Transverse colon (tissue), 4 donors: ENCODE measurements around the gene FMC1. TPM values are rescaled to one million over a fixed set of nuclear protein-coding genes. Genes with fewer than 3 reads are reported as not detected.

Source experiments
- DNase-seq: peaks from one replicate; pipeline ENCODE4 v3.0.0-alpha.2; 2019
- H3K27ac ChIP-seq, 4 donors: fragments of 200-600 bp; sonication (generic); 2 replicates each; pipeline ENCODE4 v1.5.1; 2016 to 2018; ENCODE audit warnings: inconsistent platforms in 4 of 4
- H3K27me3 ChIP-seq: fragments of 200-600 bp; sonication (generic); 2 replicates; pipeline ENCODE4 v1.5.1; 2017; ENCODE audit warnings: inconsistent platforms
- H3K36me3 ChIP-seq, 4 donors: fragments of 200-600 bp; sonication (generic); 2 replicates each; pipeline ENCODE4 v1.5.1; 2017 to 2019; ENCODE audit warnings: inconsistent platforms in 4 of 4
- H3K4me1 ChIP-seq, 4 donors: fragments of 200-600 bp; sonication (generic); 2 replicates each; pipeline ENCODE4 v1.5.1; 2017 to 2020; ENCODE audit warnings: inconsistent platforms in 4 of 4
- H3K4me3 ChIP-seq, 4 donors: fragments of 200-600 bp; sonication (generic); 1 replicate in 1 of 4; 2 replicates in 3 of 4; pipeline versions ENCODE4 v1.5.1 to v1.6.1; 2017 to 2019; ENCODE audit warnings: inconsistent platforms in 4 of 4
- H3K9me3 ChIP-seq, 2 donors: fragments of 200-600 bp; sonication (generic); 2 replicates each; pipeline ENCODE4 v1.5.1; 2017 to 2019; ENCODE audit warnings: inconsistent platforms in 2 of 2
- EP300 ChIP-seq: sonication (generic); formaldehyde crosslinking; IDR thresholded peaks from one replicate; pipeline ENCODE4 v1.6.1; 2017; ENCODE audit warnings: antibody characterized with exemption, low read depth
- POLR2A ChIP-seq: fragments of 450-650 bp; IDR thresholded peaks from one replicate; pipeline ENCODE4 v1.6.1; 2016; ENCODE audit warnings: antibody characterized with exemption, mild to moderate bottlenecking, moderate library complexity
- POLR2AphosphoS5 ChIP-seq, 3 donors: sonication (generic); formaldehyde crosslinking; IDR thresholded peaks; one replicate each; pipeline ENCODE4 v1.6.1; 2016; ENCODE audit warnings: antibody characterized with exemption in 3 of 3
- WGBS, 2 donors: methylation state at CpG; one replicate each; pipeline ENCODE4 v1.1.5; 2018; ENCODE audit warnings: low coverage in 1 of 2; 5-methylcytosine and 5-hydroxymethylcytosine counted together
- in situ Hi-C, 4 donors: fragments of 200-750 bp; cut with MboI; loops; one replicate each; pipeline versions ENCODE4 v1.15.0 to v1.15.1; 2017; ENCODE audit warnings: low sequenced_read_pairs in 3 of 4, low pct_ligation_motif_present in 1 of 4, low pct_unique_long_range_greater_than_20kb in 1 of 4
- intact Hi-C: fragments of 100-400 bp; cut with DNase I; formaldehyde crosslinking; loops from one replicate; pipeline ENCODE4 v1.15.1; 2023; ENCODE audit warnings: low total_unique reads
- total RNA-seq, 4 donors: library from RNA; depleted of rRNA; stranded (reverse); fragments of >200 nt; gene quantifications; one replicate each; pipeline ENCODE4 v1.1.0, GENCODE V29; 2016
- TF ChIP-seq, protein P1 (sequence below), 5 experiments: fragments of 200-600 bp in 3 of 5; fragments of 450-650 bp in 2 of 5; sonication (generic) in 3 of 5; IDR thresholded peaks; 1 replicate in 2 of 5; 2 replicates in 3 of 5; pipeline ENCODE4 v1.5.1; 2016 to 2017; ENCODE audit warnings: antibody characterized with exemption in 5 of 5, inconsistent platforms in 3 of 5, mild to moderate bottlenecking in 2 of 5, moderate library complexity in 1 of 5

The FMC1 gene
- total RNA-seq, 4 donors from 2014 or later, result 7.3 to 21.6 TPM; not detected in 2

DNA sequence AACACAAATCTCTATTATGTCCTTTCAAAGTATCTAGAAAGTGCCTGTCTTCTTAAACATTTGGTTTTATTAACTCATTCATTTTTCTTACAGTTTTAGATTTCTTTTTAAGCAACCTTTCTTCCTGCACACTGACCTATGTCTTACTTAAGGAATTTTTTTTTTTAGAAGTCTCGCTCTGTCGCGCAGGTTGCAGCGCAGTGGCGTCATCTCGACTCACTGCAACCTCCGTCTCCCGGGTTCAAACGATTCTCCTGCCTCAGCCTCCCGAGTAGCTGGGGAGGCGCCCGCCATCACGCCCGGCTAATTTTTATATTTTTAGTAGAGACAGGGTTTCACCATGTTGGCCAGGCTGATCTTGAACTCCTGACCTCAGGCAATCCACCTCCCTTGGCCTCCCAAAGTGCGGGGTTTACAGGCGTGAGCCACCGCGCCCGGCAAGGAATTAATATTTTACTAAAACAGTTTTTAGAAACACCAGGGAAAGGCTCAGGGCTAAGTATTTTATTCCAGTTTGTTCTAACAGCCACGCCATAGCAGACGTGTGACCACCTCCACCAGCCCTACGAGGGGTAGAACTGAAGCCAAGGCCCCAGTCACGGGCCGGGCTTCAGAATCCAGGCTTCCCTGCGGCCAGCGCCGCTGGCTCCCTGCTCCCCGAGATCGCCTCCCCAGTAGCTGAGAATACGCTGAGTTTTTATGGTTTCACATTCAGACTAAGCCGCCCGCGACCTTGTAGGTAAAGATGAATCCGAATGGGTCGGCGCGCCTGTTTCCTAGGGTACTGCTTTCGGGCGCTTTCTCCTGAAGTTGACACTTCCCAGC, 17.6 kb downstream of the FMC1 start:
- DNase-seq, result peak; percentile 35
- intact Hi-C loops (no loop called here), in situ Hi-C loops (no loop called here)
- no peak for TF ChIP-seq POLR2AphosphoS5 (IDR thresholded peaks at IDR 0.05)
- TF ChIP-seq, protein P1, sequence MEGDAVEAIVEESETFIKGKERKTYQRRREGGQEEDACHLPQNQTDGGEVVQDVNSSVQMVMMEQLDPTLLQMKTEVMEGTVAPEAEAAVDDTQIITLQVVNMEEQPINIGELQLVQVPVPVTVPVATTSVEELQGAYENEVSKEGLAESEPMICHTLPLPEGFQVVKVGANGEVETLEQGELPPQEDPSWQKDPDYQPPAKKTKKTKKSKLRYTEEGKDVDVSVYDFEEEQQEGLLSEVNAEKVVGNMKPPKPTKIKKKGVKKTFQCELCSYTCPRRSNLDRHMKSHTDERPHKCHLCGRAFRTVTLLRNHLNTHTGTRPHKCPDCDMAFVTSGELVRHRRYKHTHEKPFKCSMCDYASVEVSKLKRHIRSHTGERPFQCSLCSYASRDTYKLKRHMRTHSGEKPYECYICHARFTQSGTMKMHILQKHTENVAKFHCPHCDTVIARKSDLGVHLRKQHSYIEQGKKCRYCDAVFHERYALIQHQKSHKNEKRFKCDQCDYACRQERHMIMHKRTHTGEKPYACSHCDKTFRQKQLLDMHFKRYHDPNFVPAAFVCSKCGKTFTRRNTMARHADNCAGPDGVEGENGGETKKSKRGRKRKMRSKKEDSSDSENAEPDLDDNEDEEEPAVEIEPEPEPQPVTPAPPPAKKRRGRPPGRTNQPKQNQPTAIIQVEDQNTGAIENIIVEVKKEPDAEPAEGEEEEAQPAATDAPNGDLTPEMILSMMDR (IDR thresholded peaks at IDR 0.05), result no peak
- no peak for TF ChIP-seq POLR2A
- TF ChIP-seq EP300, result no peak
- H3K27ac ChIP-seq, result peak overlapping the region; percentile 98 to 100 (median 100)
- peaks cover 7 to 41% (median 20%) of the 10 kb centered on the region in 4 donors for H3K4me1 ChIP-seq
- H3K4me3 ChIP-seq, result peak overlapping the region; percentile 76 to 96 (median 86)
- no peaks in the 10 kb centered on the region for H3K36me3 ChIP-seq
- H3K9me3 ChIP-seq, result no peaks in the 10 kb centered on the region
- 0 to 3% methylated on average over 2 to 39 of the region's 39 CpGs for WGBS, 2 donors
- no peaks in the 10 kb centered on the region for H3K27me3 ChIP-seq

DNA sequence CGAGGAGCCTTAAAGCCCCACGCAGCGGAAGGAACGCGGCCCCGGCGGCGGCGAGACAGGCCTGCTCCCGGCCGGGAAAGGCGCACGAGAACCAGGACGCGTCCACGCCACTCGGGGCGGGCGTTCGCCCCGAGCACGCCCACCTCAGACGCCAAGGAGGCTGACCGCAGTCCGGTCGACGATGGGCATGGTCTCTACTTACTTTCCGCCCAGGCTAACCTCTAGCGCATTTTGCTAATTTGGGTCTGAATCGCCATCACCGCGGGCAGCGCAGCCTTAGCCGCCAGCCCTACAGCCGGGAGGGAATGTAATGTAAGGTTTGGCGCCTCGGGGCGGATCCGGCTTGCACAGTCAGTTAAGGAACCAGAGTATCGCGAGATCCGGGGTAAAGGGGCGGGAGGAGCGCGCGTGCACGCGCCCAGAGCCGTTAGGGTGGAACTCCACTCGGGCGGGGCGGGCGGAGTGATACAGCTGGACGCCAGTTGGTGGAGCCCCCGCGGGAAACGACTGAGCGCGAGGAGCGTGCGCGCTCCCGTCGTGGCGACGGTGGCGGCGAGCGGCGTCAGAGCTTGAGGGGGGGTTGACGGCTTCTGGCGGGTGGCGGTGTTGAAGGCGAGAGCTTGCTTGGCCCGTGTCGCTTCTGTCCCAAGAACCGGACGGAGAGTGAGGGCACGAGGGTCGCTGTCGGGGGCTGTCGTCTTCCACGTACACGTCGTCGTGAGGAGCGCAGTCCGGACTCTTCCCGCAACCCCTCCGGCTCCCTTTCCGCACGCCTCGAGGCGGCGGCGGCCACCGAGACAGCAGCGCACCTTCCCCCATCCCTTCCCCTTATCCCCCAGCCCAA, 18.5 kb downstream of the FMC1 start, which contains the start of gene LUC7L2:
Gene LUC7L2, plus strand, starts transcription at position 529 of the 844 bp plus-strand sequence. CDS start 368 bp downstream, outside the sequence.
- intact Hi-C loops (no loop called here), in situ Hi-C loops (no loop called here)
- Histone ChIP-seq H3K9me3 (no peaks in the 10 kb centered on the region), H3K4me3 (peak within 1 kb of the TSS; percentile 78 to 96 (median 90)), H3K27ac (peak within 1 kb of the TSS; percentile 98 to 100 (median 100)), H3K27me3 (no peaks in the 10 kb centered on the region), H3K36me3 (no peaks in the 10 kb centered on the region), H3K4me1 (peaks cover 7 to 48% (median 20%) of the 10 kb centered on the region in 4 donors)
- TF ChIP-seq EP300 (peak; percentile 24), POLR2A (peak; percentile 99), POLR2AphosphoS5 (IDR thresholded peaks at IDR 0.05) (peak; percentile 98 to 99 (median 99))
- TF ChIP-seq, protein P1 (IDR thresholded peaks at IDR 0.05), result peak in 1 of 5 experiments; percentile 17
- 0% methylated on average over 11 to 95 of the region's 98 CpGs for WGBS, 2 donors
- peak; percentile 100 for DNase-seq

DNA sequence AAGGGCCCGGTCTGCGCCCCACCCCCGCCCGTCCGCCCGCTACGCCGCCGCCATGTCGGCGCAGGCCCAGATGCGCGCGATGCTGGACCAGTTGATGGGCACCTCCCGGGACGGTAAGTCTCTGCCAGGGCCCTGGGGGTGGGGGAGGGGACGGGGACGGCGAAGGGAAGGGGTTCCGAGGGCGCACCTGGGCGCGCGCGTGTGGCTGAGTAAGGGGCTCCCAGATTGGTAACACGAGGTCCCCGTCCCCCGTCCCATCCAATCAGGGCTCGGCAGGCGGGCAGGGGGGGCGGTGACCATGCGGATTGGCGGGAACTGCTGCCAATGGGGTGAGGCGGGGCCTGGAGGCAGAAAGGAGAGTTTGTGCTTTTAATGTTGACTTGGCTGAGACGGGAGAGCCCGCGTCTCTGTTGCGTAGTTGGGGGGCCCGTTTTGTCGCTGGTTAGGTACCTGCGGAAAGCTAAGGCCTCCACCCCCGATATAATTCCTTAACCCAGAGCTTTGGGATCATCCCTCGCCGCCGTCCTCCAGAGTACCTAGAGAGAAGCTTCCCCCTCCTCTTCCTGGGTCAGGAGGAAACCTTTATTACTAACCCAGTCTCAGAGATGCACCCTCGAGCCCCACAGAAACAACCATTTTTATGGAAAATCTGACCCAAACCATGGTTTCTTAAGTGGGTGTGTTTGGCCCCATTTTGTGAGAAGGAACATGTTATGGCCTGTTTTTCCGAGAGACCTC, 19.2 kb downstream of the FMC1 start:
- H3K27me3 ChIP-seq, result no peaks in the 10 kb centered on the region
- intact Hi-C loops, result no loop called here

More for the DNA sequence above, 19.2 kb downstream of the FMC1 start:
- in situ Hi-C loops, result no loop called here
- peak overlapping the region; percentile 78 to 96 (median 90) for H3K4me3 ChIP-seq
- DNase-seq, result peak; percentile 97
- H3K9me3 ChIP-seq, result no peaks in the 10 kb centered on the region
- peaks cover 7 to 48% (median 20%) of the 10 kb centered on the region in 4 donors for H3K4me1 ChIP-seq
- TF ChIP-seq POLR2A (peak; percentile 36), POLR2AphosphoS5 (IDR thresholded peaks at IDR 0.05) (peak; percentile 65 to 75 (median 74)), EP300 (no peak)
- TF ChIP-seq, protein P1 (IDR thresholded peaks at IDR 0.05), result no peak
- H3K36me3 ChIP-seq, result no peaks in the 10 kb centered on the region
- WGBS, 2 donors, result 0% methylated on average over 1 to 29 of the region's 47 CpGs
- peak overlapping the region; percentile 98 to 100 (median 100) for H3K27ac ChIP-seq
